ENCODE measurements around the gene VPS4B. TPM values are rescaled to one million over a fixed set of nuclear protein-coding genes. Genes with fewer than 3 reads are reported as not detected.
A peak's percentile ranks its signal among the peaks of the same experiment; 100 is the strongest.

Gene VPS4B
- total RNA-seq, 6 donors from 2014 or later, result 24.1 to 63.7 (median 37.9) TPM

- Histone ChIP-seq H3K4me3 (no peak overlapping the region), H3K4me1 (no peaks in the 10 kb centered on the region), H3K9me3 (no peaks in the 10 kb centered on the region), H3K27ac (no peak overlapping the region), H3K36me3 (no peaks in the 10 kb centered on the region), H3K27me3 (no peaks in the 10 kb centered on the region)
- DNase-seq, result no peak
- no peak for TF ChIP-seq EP300 (IDR thresholded peaks at IDR 0.05)
- TF ChIP-seq CTCF (IDR thresholded peaks at IDR 0.05), result no peak
- TF ChIP-seq POLR2A (IDR thresholded peaks at IDR 0.05), result no peak
- TF ChIP-seq POLR2AphosphoS5 (IDR thresholded peaks at IDR 0.05), result no peak
- WGBS, 2 donors, result 45 to 50% methylated on average over 9 of the region's 9 CpGs
- peak in 1 of 2 donors; percentile 52 for ATAC-seq (ENCODE audit: low FRiP score in 2 of 2)
Measured at GRCh38 chr18:63451799-63452660, 29.8 kb upstream of the VPS4B start.

GRCh38 chr18:63449426-63449825 is 27.1 kb upstream of the VPS4B start:
- no peaks in the 10 kb centered on the region for H3K9me3 ChIP-seq
- no peak for DNase-seq
- no peaks in the 10 kb centered on the region for H3K4me1 ChIP-seq
- TF ChIP-seq CTCF (IDR thresholded peaks at IDR 0.05) (no peak), POLR2AphosphoS5 (IDR thresholded peaks at IDR 0.05) (no peak), EP300 (IDR thresholded peaks at IDR 0.05) (no peak)
- H3K36me3 ChIP-seq, result no peaks in the 10 kb centered on the region
- 87 to 92% methylated on average over 4 of the region's 4 CpGs for WGBS, 2 donors
- no peak overlapping the region for H3K27ac ChIP-seq
- no peak overlapping the region for H3K4me3 ChIP-seq
- no peak for ATAC-seq (ENCODE audit: low FRiP score in 2 of 2)
- no peaks in the 10 kb centered on the region for H3K27me3 ChIP-seq

GRCh38 chr18:63447066-63447465 is 24.8 kb upstream of the VPS4B start:
- H3K9me3 ChIP-seq, result no peaks in the 10 kb centered on the region
- H3K4me3 ChIP-seq, result no peak overlapping the region
- H3K4me1 ChIP-seq, result no peaks in the 10 kb centered on the region
- no peak for TF ChIP-seq POLR2A (IDR thresholded peaks at IDR 0.05)
- no peak for TF ChIP-seq EP300 (IDR thresholded peaks at IDR 0.05)
- TF ChIP-seq CTCF (IDR thresholded peaks at IDR 0.05), result no peak
- TF ChIP-seq POLR2AphosphoS5 (IDR thresholded peaks at IDR 0.05), result no peak
- no peak for DNase-seq
- no peak overlapping the region for H3K27ac ChIP-seq
- ATAC-seq (ENCODE audit: low FRiP score in 2 of 2), result no peak
- H3K36me3 ChIP-seq, result no peaks in the 10 kb centered on the region
- WGBS, 2 donors, result 87 to 91% methylated on average over 5 of the region's 5 CpGs
- H3K27me3 ChIP-seq, result no peaks in the 10 kb centered on the region

GRCh38 chr18:63446266-63446665 is 24.0 kb upstream of the VPS4B start:
- Histone ChIP-seq H3K4me3 (no peak overlapping the region), H3K9me3 (no peaks in the 10 kb centered on the region), H3K27me3 (no peaks in the 10 kb centered on the region), H3K4me1 (no peaks in the 10 kb centered on the region), H3K36me3 (no peaks in the 10 kb centered on the region), H3K27ac (no peak overlapping the region)
- TF ChIP-seq CTCF (IDR thresholded peaks at IDR 0.05) (no peak), EP300 (IDR thresholded peaks at IDR 0.05) (no peak), POLR2A (IDR thresholded peaks at IDR 0.05) (no peak), POLR2AphosphoS5 (IDR thresholded peaks at IDR 0.05) (no peak)
- WGBS, 2 donors, result 83 to 90% methylated on average over 3 of the region's 3 CpGs
- DNase-seq (no peak), ATAC-seq (ENCODE audit: low FRiP score in 2 of 2) (no peak)

- no peaks in the 10 kb centered on the region for H3K4me1 ChIP-seq
- H3K27ac ChIP-seq, result peak overlapping the region; percentile 2 to 73 (median 29)
- no peak overlapping the region for H3K4me3 ChIP-seq
- no peak for DNase-seq
- no peak for TF ChIP-seq EP300 (IDR thresholded peaks at IDR 0.05)
- TF ChIP-seq CTCF (IDR thresholded peaks at IDR 0.05), result no peak
- TF ChIP-seq POLR2AphosphoS5 (IDR thresholded peaks at IDR 0.05), result no peak
- no peak for TF ChIP-seq POLR2A (IDR thresholded peaks at IDR 0.05)
- no peaks in the 10 kb centered on the region for H3K9me3 ChIP-seq
- no peaks in the 10 kb centered on the region for H3K36me3 ChIP-seq
- H3K27me3 ChIP-seq, result no peaks in the 10 kb centered on the region
- WGBS, 2 donors, result 52 to 59% methylated on average over 2 of the region's 2 CpGs
- peak in 1 of 2 donors; percentile 46 for ATAC-seq (ENCODE audit: low FRiP score in 2 of 2)
Measured at GRCh38 chr18:63445037-63445436, 22.8 kb upstream of the VPS4B start.
